Neural progenitor cell (in vitro differentiated cells): ENCODE results near the gene INTS1. TPM values are rescaled to one million over a fixed set of nuclear protein-coding genes. Genes with fewer than 3 reads are reported as not detected.

Experiments
- DNase-seq: peaks from one replicate; pipeline ENCODE4 v3.0.0-alpha.2; 2016; ENCODE audit warnings: low spot score
- H2AFZ ChIP-seq: fragments of 200-600 bp; sonication (generic); replicated peaks from 2 replicates; pipeline ENCODE4 v1.6.1; 2016; ENCODE audit warnings: antibody characterized with exemption
- H3F3A ChIP-seq: fragments of 200-600 bp; sonication (generic); 2 replicates; pipeline ENCODE4 v1.6.1; 2016; ENCODE audit warnings: antibody characterized with exemption, low read depth
- H3K27ac ChIP-seq: fragments of 200-600 bp; sonication (generic); 2 replicates; pipeline ENCODE4 v1.5.1; 2016; ENCODE audit warnings: mild to moderate bottlenecking
- H3K27me3 ChIP-seq: fragments of 200-600 bp; sonication (generic); 2 replicates; pipeline ENCODE4 v1.6.1; 2016; ENCODE audit warnings: mild to moderate bottlenecking, moderate library complexity
- H3K36me3 ChIP-seq: fragments of 200-600 bp; sonication (generic); 2 replicates; pipeline ENCODE4 v1.5.1; 2016
- H3K4me1 ChIP-seq: fragments of 200-600 bp; sonication (generic); 2 replicates; pipeline ENCODE4 v1.6.1; 2016; ENCODE audit warnings: mixed run types
- H3K4me2 ChIP-seq: fragments of 200-600 bp; sonication (generic); 2 replicates; pipeline ENCODE4 v1.6.1; 2016
- H3K4me3 ChIP-seq: fragments of 200-600 bp; sonication (generic); 2 replicates; pipeline ENCODE4 v1.5.1; 2016
- H3K79me2 ChIP-seq: fragments of 200-600 bp; sonication (generic); 2 replicates; pipeline ENCODE4 v1.6.1; 2016; ENCODE audit warnings: low read depth
- H3K9ac ChIP-seq: fragments of 200-600 bp; sonication (generic); 2 replicates; pipeline ENCODE4 v1.6.1; 2016
- H3K9me3 ChIP-seq: fragments of 200-600 bp; sonication (generic); 2 replicates; pipeline ENCODE4 v1.5.1; 2016; ENCODE audit warnings: low read depth
- H4K20me1 ChIP-seq: fragments of 200-600 bp; sonication (generic); 2 replicates; pipeline ENCODE4 v1.6.1; 2016; ENCODE audit warnings: low read depth
- H3K27ac Mint-ChIP-seq: 3 replicates; pipeline ENCODE4 v1.8.0; 2021; ENCODE audit warnings: mixed read lengths
- H3K27me3 Mint-ChIP-seq: 2 replicates; pipeline ENCODE4 v1.8.0; 2022; ENCODE audit warnings: low read depth, mild to moderate bottlenecking, inconsistent platforms, moderate library complexity, mixed read lengths; ENCODE audit not compliant: insufficient read depth
- H3K36me3 Mint-ChIP-seq: 3 replicates; pipeline ENCODE4 v1.8.0; 2021; ENCODE audit warnings: mixed read lengths
- H3K4me1 Mint-ChIP-seq: 3 replicates; pipeline ENCODE4 v1.8.0; 2021; ENCODE audit warnings: mixed read lengths
- H3K4me3 Mint-ChIP-seq: 3 replicates; pipeline ENCODE4 v1.8.0; 2021; ENCODE audit warnings: mild to moderate bottlenecking, moderate library complexity, mixed read lengths
- H3K9me3 Mint-ChIP-seq: 3 replicates; pipeline ENCODE4 v1.8.0; 2020; ENCODE audit warnings: mixed read lengths
- EZH2 ChIP-seq: fragments of 200-600 bp; sonication (generic); IDR thresholded peaks from 2 replicates; pipeline ENCODE4 v1.6.1; 2017; ENCODE audit warnings: antibody characterized with exemption, mild to moderate bottlenecking, moderate library complexity
- EZH2phosphoT487 ChIP-seq: fragments of 200-600 bp; sonication (generic); IDR thresholded peaks from 2 replicates; pipeline ENCODE4 v1.6.1; 2017; ENCODE audit warnings: antibody characterized with exemption
- total RNA-seq: library from RNA; depleted of rRNA; stranded (reverse); fragments of >200 nt; gene quantifications from 2 replicates; pipeline ENCODE4 v1.2.3, GENCODE V29; 2015; ENCODE audit warnings: low replicate concordance
- TF ChIP-seq, protein P1 (sequence below): fragments of 200-600 bp; sonication (generic); IDR thresholded peaks from 2 replicates; pipeline ENCODE4 v1.5.1; 2017; ENCODE audit warnings: antibody characterized with exemption, mild to moderate bottlenecking

Gene INTS1
- total RNA-seq, 1 donor from 2014 or later, result 16.5 TPM

DNA sequence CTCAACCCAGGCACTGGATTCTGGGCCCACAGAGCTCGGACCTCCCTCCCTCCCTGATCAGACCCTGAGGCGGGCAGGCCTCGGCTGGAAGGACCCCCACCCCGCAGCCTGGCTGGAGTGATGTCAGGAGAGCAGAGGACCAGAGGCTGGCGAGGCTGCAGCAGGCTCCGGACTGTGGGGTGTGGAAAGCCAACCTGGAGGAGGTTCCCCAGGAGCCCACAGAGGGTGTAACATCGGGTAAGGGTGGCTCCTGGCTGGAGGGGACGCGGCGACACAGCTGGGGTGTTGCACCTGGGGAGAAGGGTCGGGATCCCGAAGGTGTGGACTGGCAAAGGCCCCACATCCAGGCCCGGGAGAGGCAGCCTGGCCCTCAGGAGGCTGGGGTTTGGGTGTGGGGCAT lies 36.0 kb downstream of the INTS1 start:
- TF ChIP-seq EZH2 (no peak), EZH2phosphoT487 (no peak)
- TF ChIP-seq, protein P1, sequence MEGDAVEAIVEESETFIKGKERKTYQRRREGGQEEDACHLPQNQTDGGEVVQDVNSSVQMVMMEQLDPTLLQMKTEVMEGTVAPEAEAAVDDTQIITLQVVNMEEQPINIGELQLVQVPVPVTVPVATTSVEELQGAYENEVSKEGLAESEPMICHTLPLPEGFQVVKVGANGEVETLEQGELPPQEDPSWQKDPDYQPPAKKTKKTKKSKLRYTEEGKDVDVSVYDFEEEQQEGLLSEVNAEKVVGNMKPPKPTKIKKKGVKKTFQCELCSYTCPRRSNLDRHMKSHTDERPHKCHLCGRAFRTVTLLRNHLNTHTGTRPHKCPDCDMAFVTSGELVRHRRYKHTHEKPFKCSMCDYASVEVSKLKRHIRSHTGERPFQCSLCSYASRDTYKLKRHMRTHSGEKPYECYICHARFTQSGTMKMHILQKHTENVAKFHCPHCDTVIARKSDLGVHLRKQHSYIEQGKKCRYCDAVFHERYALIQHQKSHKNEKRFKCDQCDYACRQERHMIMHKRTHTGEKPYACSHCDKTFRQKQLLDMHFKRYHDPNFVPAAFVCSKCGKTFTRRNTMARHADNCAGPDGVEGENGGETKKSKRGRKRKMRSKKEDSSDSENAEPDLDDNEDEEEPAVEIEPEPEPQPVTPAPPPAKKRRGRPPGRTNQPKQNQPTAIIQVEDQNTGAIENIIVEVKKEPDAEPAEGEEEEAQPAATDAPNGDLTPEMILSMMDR, result no peak
- no peak overlapping the region for H3K4me2 ChIP-seq
- no peaks in the 10 kb centered on the region for H3K9me3 Mint-ChIP-seq
- H2AFZ ChIP-seq, result no peak overlapping the region
- peaks cover 9% of the 10 kb centered on the region for H3K4me1 ChIP-seq
- peaks cover 7% of the 10 kb centered on the region for H3K4me1 Mint-ChIP-seq
- peaks cover 6% of the 10 kb centered on the region for H3F3A ChIP-seq
- no peaks in the 10 kb centered on the region for H3K36me3 ChIP-seq
- no peaks in the 10 kb centered on the region for H3K36me3 Mint-ChIP-seq
- H3K9ac ChIP-seq, result no peak overlapping the region
- no peaks in the 10 kb centered on the region for H3K79me2 ChIP-seq
- H3K27me3 ChIP-seq, result no peaks in the 10 kb centered on the region
- H3K27ac Mint-ChIP-seq, result peak overlapping the region; percentile 74
- no peak overlapping the region for H3K4me3 ChIP-seq
- H4K20me1 ChIP-seq, result peaks cover 8% of the 10 kb centered on the region
- DNase-seq, result no peak
- no peaks in the 10 kb centered on the region for H3K27me3 Mint-ChIP-seq
- no peaks in the 10 kb centered on the region for H3K9me3 ChIP-seq
- H3K27ac ChIP-seq, result no peak overlapping the region
- no peak overlapping the region for H3K4me3 Mint-ChIP-seq

DNA sequence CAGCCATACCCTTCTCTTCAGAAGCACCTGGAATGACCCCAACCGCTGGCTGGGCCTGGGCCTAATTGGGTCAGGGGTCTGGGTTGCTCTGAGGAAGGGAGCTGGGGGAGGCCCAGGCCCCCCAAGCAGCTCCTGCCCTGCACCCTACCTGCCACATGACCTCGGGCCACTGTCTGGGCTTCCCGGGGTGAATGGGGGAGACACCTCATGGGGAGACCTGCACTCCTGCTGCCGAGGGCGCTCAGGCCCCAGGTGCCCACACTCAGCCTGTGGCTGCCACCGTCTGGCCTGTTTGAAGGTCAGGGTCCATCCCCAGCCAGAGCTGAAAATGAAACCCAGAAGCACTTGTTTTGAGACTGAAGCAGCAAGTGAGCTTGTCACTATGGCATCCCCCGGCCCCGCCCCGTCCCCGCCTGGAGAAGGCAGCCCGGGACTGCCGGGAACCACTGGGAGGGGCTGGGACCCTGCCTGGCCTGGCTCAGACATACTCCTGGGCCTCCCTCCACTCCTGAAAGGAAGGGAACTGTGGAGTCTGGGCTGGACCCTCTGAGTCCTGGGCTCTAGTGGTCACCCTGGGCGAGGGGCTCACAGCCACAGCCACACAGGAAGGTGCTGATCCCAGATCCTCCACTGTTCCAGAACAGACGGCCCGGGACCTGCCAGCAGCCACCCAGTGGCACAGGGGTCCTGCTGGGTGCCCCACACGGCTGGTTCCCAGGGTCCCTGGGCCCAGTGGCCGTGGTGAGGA lies 37.5 kb downstream of the INTS1 start:
- DNase-seq, result peak; percentile 67
- Mint-ChIP-seq H3K27me3 (peaks cover 4% of the 10 kb centered on the region), H3K9me3 (no peaks in the 10 kb centered on the region), H3K27ac (no peak overlapping the region), H3K4me3 (no peak overlapping the region), H3K36me3 (no peaks in the 10 kb centered on the region), H3K4me1 (peaks cover 11% of the 10 kb centered on the region)
- H2AFZ ChIP-seq, result no peak overlapping the region
- H3K4me3 ChIP-seq, result no peak overlapping the region
- peaks cover 8% of the 10 kb centered on the region for H4K20me1 ChIP-seq
- H3F3A ChIP-seq, result peaks cover 10% of the 10 kb centered on the region
- H3K79me2 ChIP-seq, result no peaks in the 10 kb centered on the region
- peak overlapping the region; percentile 37 for H3K27ac ChIP-seq
- no peaks in the 10 kb centered on the region for H3K27me3 ChIP-seq
- peaks cover 9% of the 10 kb centered on the region for H3K4me1 ChIP-seq
- no peak overlapping the region for H3K9ac ChIP-seq
- no peak overlapping the region for H3K4me2 ChIP-seq
- no peaks in the 10 kb centered on the region for H3K36me3 ChIP-seq
- no peaks in the 10 kb centered on the region for H3K9me3 ChIP-seq
- no peak for TF ChIP-seq EZH2phosphoT487
- TF ChIP-seq, protein P1, result no peak
- TF ChIP-seq EZH2, result no peak

DNA sequence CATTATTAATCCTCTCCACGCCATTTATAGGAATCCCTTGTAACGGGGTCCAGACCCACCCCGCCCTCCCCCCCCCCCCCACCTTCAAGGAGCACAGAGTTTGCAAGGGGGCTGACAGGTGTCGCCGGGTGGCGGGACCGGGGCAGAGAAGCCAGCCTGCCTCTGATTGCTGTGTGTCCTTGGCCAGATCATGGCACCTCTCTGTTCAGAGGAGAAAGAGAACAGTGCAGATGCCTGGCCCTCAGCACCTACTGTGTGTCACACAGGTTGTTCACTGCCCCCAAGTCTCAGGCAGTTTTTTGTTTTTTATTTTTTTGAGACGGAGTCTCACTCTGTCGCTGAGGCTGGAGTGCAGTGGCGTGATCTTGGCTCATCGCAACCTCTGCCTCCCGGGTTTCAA lies 39.5 kb downstream of the INTS1 start:
- no peak overlapping the region for H3K4me2 ChIP-seq
- H3F3A ChIP-seq, result peaks cover 23% of the 10 kb centered on the region
- TF ChIP-seq EZH2 (no peak), EZH2phosphoT487 (no peak)
- TF ChIP-seq, protein P1, result no peak
- H3K36me3 ChIP-seq, result no peaks in the 10 kb centered on the region
- H4K20me1 ChIP-seq, result peaks cover 8% of the 10 kb centered on the region
- Mint-ChIP-seq H3K36me3 (no peaks in the 10 kb centered on the region), H3K27me3 (peaks cover 4% of the 10 kb centered on the region), H3K27ac (no peak overlapping the region), H3K9me3 (no peaks in the 10 kb centered on the region), H3K4me3 (no peak overlapping the region), H3K4me1 (peaks cover 16% of the 10 kb centered on the region)
- no peak overlapping the region for H2AFZ ChIP-seq
- H3K27ac ChIP-seq, result no peak overlapping the region
- no peaks in the 10 kb centered on the region for H3K9me3 ChIP-seq
- H3K9ac ChIP-seq, result no peak overlapping the region
- no peaks in the 10 kb centered on the region for H3K27me3 ChIP-seq
- H3K79me2 ChIP-seq, result no peaks in the 10 kb centered on the region
- no peak overlapping the region for H3K4me3 ChIP-seq
- peaks cover 12% of the 10 kb centered on the region for H3K4me1 ChIP-seq
- no peak for DNase-seq
